ENCODE results near the gene SEPTIN5. TPM values are rescaled to one million over a fixed set of nuclear protein-coding genes. Genes with fewer than 3 reads are reported as not detected.

Gene SEPTIN5
- total and polyA plus RNA-seq, 9 of the 15 experiments (the other 6 are each of a cell fraction or from before 2014, with no cell fraction given): 0.03 to 195 (median 119) TPM

GRCh38 chr22:19764636-19765476 is 50.6 kb downstream of the SEPTIN5 start:
- no peak overlapping the region for H3K4me2 ChIP-seq (ENCODE audit: insufficient read depth, low read length)
- BruUV-seq (replicated peaks): no TSS peak
- H2AFZ ChIP-seq (ENCODE audit: low read depth, low read length): 0 out of 2 replicates have a peak overlapping the region, but pooled peaks have one; percentile 5
- DNase-seq (ENCODE audit: extremely low read depth in 1 of 4, low spot score in 3 of 4): no peak
- intact Hi-C loops (cut with micrococcal nuclease): no loop called here
- FAIRE-seq: peak; percentile 19
- H3K4me3 ChIP-seq: no peak overlapping the region
- peak overlapping the region in 1 of 2 experiments; percentile 35; a peak in 2 of 4 replicates for H3K9ac ChIP-seq (ENCODE audit: insufficient read depth in 1 of 2, low read depth in 2 of 2, low read length in 2 of 2)
- H3K36me3 ChIP-seq (ENCODE audit: control insufficient read depth, insufficient read depth, low read length): peaks cover 8% of the 10 kb centered on the region; the same call in 1 of the 3 replicates
- peaks cover 25% of the 10 kb centered on the region for H3K79me2 ChIP-seq (ENCODE audit: control insufficient read depth, insufficient read depth, low read length)
- ChIA-PET POLR2A (interaction anchor here (0.7 to 6.7 kb wide), 14 partner anchors 8 to 552 kb away, joined by 3 to 78 read pairs (median 4); no protein-coding TSS in a partner anchor), CTCF (ENCODE audit: low intra/inter-chr PET ratio) (no interaction called here)
- in situ Hi-C loops (cut with MboI): no loop called here
- peaks cover 0 to 5% of the 10 kb centered on the region in 2 experiments; a peak in 1 of 5 replicates for H3K27me3 ChIP-seq (ENCODE audit: control insufficient read depth in 2 of 2, insufficient read depth in 2 of 2, low read length in 2 of 2)
- 60% methylated on average over 25 of the region's 25 CpGs for WGBS (ENCODE audit: insufficient coverage, low coverage, missing lambda C conversion rate)
- H3K27ac ChIP-seq (ENCODE audit: extremely low read depth, low read depth, low read length): peak overlapping the region; percentile 2; the same call in 1 of the 3 replicates
- H3K9me3 ChIP-seq (replicated peaks; ENCODE audit: control insufficient read depth, insufficient read depth, low read depth, low read length): no peaks in the 10 kb centered on the region
- H3K4me1 ChIP-seq (replicated peaks in 1 of 2; ENCODE audit: control insufficient read depth in 2 of 2, insufficient read depth in 2 of 2, low read length in 2 of 2): peaks cover 10 to 91% of the 10 kb centered on the region in 2 experiments; a peak in 3 of 5 replicates
- ATAC-seq: no peak
- 0 out of 2 replicates have a peak, but pooled peaks cover 1% of the 10 kb centered on the region for H4K20me1 ChIP-seq (replicated peaks; ENCODE audit: control insufficient read depth, insufficient read depth, low read length)
- H3K9me1 ChIP-seq (ENCODE audit: control insufficient read depth, insufficient read depth, low read length): peaks cover 6% of the 10 kb centered on the region
- TF ChIP-seq ELF1 (tag; IDR thresholded peaks at IDR 0.05): peak; percentile 32; the same call in 1 of the 2 replicates
- no peak for TF ChIP-seq ZNF609 (CRISPR knock-in tag; IDR thresholded peaks at IDR 0.05; ENCODE audit: borderline replicate concordance)
- no peak for TF ChIP-seq SMAD4 (CRISPR knock-in tag; conservative IDR thresholded peaks at IDR 0.05)
- 0 out of 2 replicates have a peak, but pooled peaks have one; percentile 11 for TF ChIP-seq ZBTB7A (IDR thresholded peaks at IDR 0.05; ENCODE audit: borderline replicate concordance, control insufficient read depth, low read depth, low read length)
- no peak for TF ChIP-seq MBD2 (IDR thresholded peaks at IDR 0.05; ENCODE audit: borderline replicate concordance, low read depth)
- TF ChIP-seq MIER1 (IDR thresholded peaks at IDR 0.05; ENCODE audit: low read depth): no peak
- TF ChIP-seq STAT6 (CRISPR knock-in tag; IDR thresholded peaks at IDR 0.05): peak; percentile 67; the same call in 1 of the 2 replicates
- TF ChIP-seq RCOR1 (IDR thresholded peaks at IDR 0.05; ENCODE audit: borderline replicate concordance in 1 of 2, low read depth in 2 of 2, low read length in 2 of 2): 0 out of 4 replicates have a peak, but pooled peaks of 1 of the 2 experiments have one; percentile 5
- no peak for TF ChIP-seq ZNF780A (CRISPR knock-in tag; IDR thresholded peaks at IDR 0.05)
- TF ChIP-seq HEY1 (CRISPR knock-in tag; IDR thresholded peaks at IDR 0.05; ENCODE audit: borderline replicate concordance): no peak
- no peak for TF ChIP-seq TAF9B (IDR thresholded peaks at IDR 0.05; ENCODE audit: partially characterized antibody)
- no peak for TF ChIP-seq ZNF133 (CRISPR knock-in tag; IDR thresholded peaks at IDR 0.05)
